ENCODE data around the gene MAMLD1. TPM values are rescaled to one million over a fixed set of nuclear protein-coding genes. Genes with fewer than 3 reads are reported as not detected.
"Not testable (repeated sequence)": the region's sequence is repeated elsewhere in the genome, so short reads cannot be mapped to it uniquely, and the experiment has no call there.

MAMLD1 gene
- total and polyA plus RNA-seq, 4 experiments from 2014 or later = 0.43 to 2.0 (median 1.3) TPM

GRCh38 chrX:150337026-150337425 lies 26.1 kb upstream of the MAMLD1 start:
- no peaks in the 10 kb centered on the region for H3K27me3 Mint-ChIP-seq
- POLR2A ChIA-PET (ENCODE audit: partially characterized antibody) = no interaction called here
- Histone ChIP-seq H3K36me3 (ENCODE audit: insufficient read depth, low read length) (no peaks in the 10 kb centered on the region), H3K27ac (ENCODE audit: low read depth, low read length) (no peak overlapping the region), H3K4me1 (ENCODE audit: insufficient read depth, low read length) (peaks cover 14% of the 10 kb centered on the region), H3K4me3 (ENCODE audit: low read length in 2 of 2) (no peak overlapping the region), H3K27me3 (ENCODE audit: insufficient read depth, low read length) (no peaks in the 10 kb centered on the region), H3K9me3 (ENCODE audit: control insufficient read depth in 1 of 2, low read length in 2 of 2) (no peaks in the 10 kb centered on the region)
- H3K27ac Mint-ChIP-seq = peak overlapping the region in 1 of 7 donors; percentile 51
- intact Hi-C loops (cut with micrococcal nuclease) = no loop called here
- H3K4me1 Mint-ChIP-seq = peaks cover 5 to 13% (median 11%) of the 10 kb centered on the region in 4 donors
- no peak for DNase-seq
- no peak overlapping the region for H3K4me3 Mint-ChIP-seq
- H3K9me3 Mint-ChIP-seq = no peaks in the 10 kb centered on the region
- H3K36me3 Mint-ChIP-seq = no peaks in the 10 kb centered on the region
- CTCF ChIA-PET (ENCODE audit: partially characterized antibody) = no interaction called here

GRCh38 chrX:150337536-150337935 lies 25.6 kb upstream of the MAMLD1 start:
- no peaks in the 10 kb centered on the region for H3K27me3 Mint-ChIP-seq
- intact Hi-C loops (cut with micrococcal nuclease) = no loop called here

GRCh38 chrX:150338615-150339014 lies 24.5 kb upstream of the MAMLD1 start:
- Histone ChIP-seq H3K4me3 (ENCODE audit: low read length in 2 of 2) (no peak overlapping the region), H3K27ac (ENCODE audit: low read depth, low read length) (no peak overlapping the region), H3K27me3 (ENCODE audit: insufficient read depth, low read length) (no peaks in the 10 kb centered on the region), H3K4me1 (ENCODE audit: insufficient read depth, low read length) (peaks cover 2% of the 10 kb centered on the region), H3K36me3 (ENCODE audit: insufficient read depth, low read length) (no peaks in the 10 kb centered on the region), H3K9me3 (ENCODE audit: control insufficient read depth in 1 of 2, low read length in 2 of 2) (no peaks in the 10 kb centered on the region)
- H3K36me3 Mint-ChIP-seq = no peaks in the 10 kb centered on the region
- ChIA-PET CTCF (ENCODE audit: partially characterized antibody) (no interaction called here), POLR2A (ENCODE audit: partially characterized antibody) (no interaction called here)
- no peak for DNase-seq
- no peak overlapping the region for H3K27ac Mint-ChIP-seq
- intact Hi-C loops (cut with micrococcal nuclease) = no loop called here
- peaks cover 0 to 2% (median under 1%) of the 10 kb centered on the region in 4 donors for H3K4me1 Mint-ChIP-seq
- H3K27me3 Mint-ChIP-seq = no peaks in the 10 kb centered on the region
- H3K4me3 Mint-ChIP-seq = no peak overlapping the region
- H3K9me3 Mint-ChIP-seq = no peaks in the 10 kb centered on the region

More at GRCh38 chrX:150337536-150337935, 25.6 kb upstream of the MAMLD1 start:
- no peak for DNase-seq
- no peaks in the 10 kb centered on the region for H3K9me3 ChIP-seq (ENCODE audit: control insufficient read depth in 1 of 2, low read length in 2 of 2)
- peaks cover 13% of the 10 kb centered on the region for H3K4me1 ChIP-seq (ENCODE audit: insufficient read depth, low read length)
- Mint-ChIP-seq H3K27ac (no peak overlapping the region), H3K9me3 (no peaks in the 10 kb centered on the region), H3K4me1 (peaks cover 5 to 13% (median 11%) of the 10 kb centered on the region in 4 donors), H3K4me3 (no peak overlapping the region), H3K36me3 (no peaks in the 10 kb centered on the region)
- no peak overlapping the region for H3K4me3 ChIP-seq (ENCODE audit: low read length in 2 of 2)
- no peaks in the 10 kb centered on the region for H3K36me3 ChIP-seq (ENCODE audit: insufficient read depth, low read length)
- no peaks in the 10 kb centered on the region for H3K27me3 ChIP-seq (ENCODE audit: insufficient read depth, low read length)
- CTCF ChIA-PET (ENCODE audit: partially characterized antibody) = no interaction called here
- POLR2A ChIA-PET (ENCODE audit: partially characterized antibody) = no interaction called here
- H3K27ac ChIP-seq (ENCODE audit: low read depth, low read length) = no peak overlapping the region

GRCh38 chrX:150339736-150340135 lies 23.4 kb upstream of the MAMLD1 start:
- Mint-ChIP-seq H3K4me3 (no peak overlapping the region), H3K36me3 (no peaks in the 10 kb centered on the region), H3K4me1 (no peaks in the 10 kb centered on the region), H3K27ac (no peak overlapping the region), H3K27me3 (no peaks in the 10 kb centered on the region), H3K9me3 (peaks cover 0 to under 1% (median 0%) of the 10 kb centered on the region in 8 donors)
- Histone ChIP-seq H3K27me3 (ENCODE audit: insufficient read depth, low read length) (no peaks in the 10 kb centered on the region), H3K4me1 (ENCODE audit: insufficient read depth, low read length) (no peaks in the 10 kb centered on the region), H3K36me3 (ENCODE audit: insufficient read depth, low read length) (no peaks in the 10 kb centered on the region), H3K27ac (ENCODE audit: low read depth, low read length) (no peak overlapping the region), H3K9me3 (ENCODE audit: control insufficient read depth in 1 of 2, low read length in 2 of 2) (no peaks in the 10 kb centered on the region), H3K4me3 (ENCODE audit: low read length in 2 of 2) (no peak overlapping the region)
- CTCF ChIA-PET (ENCODE audit: partially characterized antibody) = no interaction called here
- POLR2A ChIA-PET (ENCODE audit: partially characterized antibody) = no interaction called here
- DNase-seq = no peak
- intact Hi-C loops (cut with micrococcal nuclease) = no loop called here

GRCh38 chrX:150340326-150340725 lies 22.8 kb upstream of the MAMLD1 start:
- H3K9me3 ChIP-seq (ENCODE audit: control insufficient read depth in 1 of 2, low read length in 2 of 2); H3K4me3 ChIP-seq (ENCODE audit: low read length in 2 of 2); H3K27me3 Mint-ChIP-seq; H3K27ac ChIP-seq (ENCODE audit: low read depth, low read length); H3K36me3 Mint-ChIP-seq; H3K27ac Mint-ChIP-seq; H3K4me3 Mint-ChIP-seq; H3K4me1 ChIP-seq (ENCODE audit: insufficient read depth, low read length); H3K4me1 Mint-ChIP-seq; H3K36me3 ChIP-seq (ENCODE audit: insufficient read depth, low read length); CTCF ChIA-PET (ENCODE audit: partially characterized antibody); POLR2A ChIA-PET (ENCODE audit: partially characterized antibody); H3K9me3 Mint-ChIP-seq; intact Hi-C loops (cut with micrococcal nuclease); H3K27me3 ChIP-seq (ENCODE audit: insufficient read depth, low read length); DNase-seq: not testable (repeated sequence)

GRCh38 chrX:150347471-150347870 lies 15.6 kb upstream of the MAMLD1 start:
- intact Hi-C loops (cut with micrococcal nuclease) = no loop called here
- Histone ChIP-seq H3K4me1 (ENCODE audit: insufficient read depth, low read length) (no peaks in the 10 kb centered on the region), H3K27ac (ENCODE audit: low read depth, low read length) (no peak overlapping the region), H3K4me3 (ENCODE audit: low read length in 2 of 2) (no peak overlapping the region), H3K9me3 (ENCODE audit: control insufficient read depth in 1 of 2, low read length in 2 of 2) (no peaks in the 10 kb centered on the region), H3K36me3 (ENCODE audit: insufficient read depth, low read length) (no peaks in the 10 kb centered on the region), H3K27me3 (ENCODE audit: insufficient read depth, low read length) (no peaks in the 10 kb centered on the region)
- POLR2A ChIA-PET (ENCODE audit: partially characterized antibody) = no interaction called here
- no peaks in the 10 kb centered on the region for H3K36me3 Mint-ChIP-seq
- H3K9me3 Mint-ChIP-seq = peaks cover 0 to 1% (median 0%) of the 10 kb centered on the region in 8 donors
- DNase-seq = no peak
- CTCF ChIA-PET (ENCODE audit: partially characterized antibody) = no interaction called here
- H3K27ac Mint-ChIP-seq = no peak overlapping the region
- H3K27me3 Mint-ChIP-seq = no peaks in the 10 kb centered on the region
- H3K4me1 Mint-ChIP-seq = no peaks in the 10 kb centered on the region
- H3K4me3 Mint-ChIP-seq = no peak overlapping the region

GRCh38 chrX:150348365-150348764 lies 14.8 kb upstream of the MAMLD1 start:
- Histone ChIP-seq H3K4me1 (ENCODE audit: insufficient read depth, low read length) (no peaks in the 10 kb centered on the region), H3K36me3 (ENCODE audit: insufficient read depth, low read length) (no peaks in the 10 kb centered on the region), H3K9me3 (ENCODE audit: control insufficient read depth in 1 of 2, low read length in 2 of 2) (no peaks in the 10 kb centered on the region), H3K4me3 (ENCODE audit: low read length in 2 of 2) (no peak overlapping the region), H3K27ac (ENCODE audit: low read depth, low read length) (no peak overlapping the region), H3K27me3 (ENCODE audit: insufficient read depth, low read length) (no peaks in the 10 kb centered on the region)
- ChIA-PET POLR2A (ENCODE audit: partially characterized antibody) (no interaction called here), CTCF (ENCODE audit: partially characterized antibody) (no interaction called here)
- intact Hi-C loops (cut with micrococcal nuclease) = no loop called here
- Mint-ChIP-seq H3K36me3 (no peaks in the 10 kb centered on the region), H3K27me3 (no peaks in the 10 kb centered on the region), H3K4me3 (no peak overlapping the region), H3K4me1 (no peaks in the 10 kb centered on the region), H3K9me3 (peaks cover 0 to 1% (median 0%) of the 10 kb centered on the region in 8 donors), H3K27ac (no peak overlapping the region)
- DNase-seq = no peak

GRCh38 chrX:150352114-150352513 lies 11.0 kb upstream of the MAMLD1 start:
- ChIA-PET CTCF (ENCODE audit: partially characterized antibody) (no interaction called here), POLR2A (ENCODE audit: partially characterized antibody) (no interaction called here)
- Histone ChIP-seq H3K4me1 (ENCODE audit: insufficient read depth, low read length) (no peaks in the 10 kb centered on the region), H3K27ac (ENCODE audit: low read depth, low read length) (no peak overlapping the region), H3K36me3 (ENCODE audit: insufficient read depth, low read length) (no peaks in the 10 kb centered on the region), H3K27me3 (ENCODE audit: insufficient read depth, low read length) (no peaks in the 10 kb centered on the region), H3K4me3 (ENCODE audit: low read length in 2 of 2) (no peak overlapping the region), H3K9me3 (ENCODE audit: control insufficient read depth in 1 of 2, low read length in 2 of 2) (no peaks in the 10 kb centered on the region)
- Mint-ChIP-seq H3K4me3 (no peak overlapping the region), H3K9me3 (no peaks in the 10 kb centered on the region), H3K27me3 (no peaks in the 10 kb centered on the region), H3K4me1 (no peaks in the 10 kb centered on the region), H3K27ac (no peak overlapping the region), H3K36me3 (no peaks in the 10 kb centered on the region)
- no peak for DNase-seq
- intact Hi-C loops (cut with micrococcal nuclease) = no loop called here
